ENCODE measurements around the gene RGS12.

GRCh38 chr4:3331511-3332394 is 38.9 kb downstream of the RGS12 start:
- TF ChIP-seq POLR2AphosphoS5 (IDR thresholded peaks at IDR 0.05; ENCODE audit: borderline replicate concordance, low read depth, low read length) = no peak
- no peak for TF ChIP-seq EZH2 (IDR thresholded peaks at IDR 0.05)

Measured in SK-N-MC (cell line).